ENCODE measurements around the gene RNU1-3. TPM values are rescaled to one million over a fixed set of nuclear protein-coding genes. Genes with fewer than 3 reads are reported as not detected.
A peak's percentile ranks its signal among the peaks of the same experiment; 100 is the strongest.
"Not testable (repeated sequence)": the region's sequence is repeated elsewhere in the genome, so short reads cannot be mapped to it uniquely, and the experiment has no call there.

RNU1-3 gene
- total RNA-seq (under 0.01 TPM in 2 replicates), polyA plus RNA-seq (not detected in 2 replicates)

DNA sequence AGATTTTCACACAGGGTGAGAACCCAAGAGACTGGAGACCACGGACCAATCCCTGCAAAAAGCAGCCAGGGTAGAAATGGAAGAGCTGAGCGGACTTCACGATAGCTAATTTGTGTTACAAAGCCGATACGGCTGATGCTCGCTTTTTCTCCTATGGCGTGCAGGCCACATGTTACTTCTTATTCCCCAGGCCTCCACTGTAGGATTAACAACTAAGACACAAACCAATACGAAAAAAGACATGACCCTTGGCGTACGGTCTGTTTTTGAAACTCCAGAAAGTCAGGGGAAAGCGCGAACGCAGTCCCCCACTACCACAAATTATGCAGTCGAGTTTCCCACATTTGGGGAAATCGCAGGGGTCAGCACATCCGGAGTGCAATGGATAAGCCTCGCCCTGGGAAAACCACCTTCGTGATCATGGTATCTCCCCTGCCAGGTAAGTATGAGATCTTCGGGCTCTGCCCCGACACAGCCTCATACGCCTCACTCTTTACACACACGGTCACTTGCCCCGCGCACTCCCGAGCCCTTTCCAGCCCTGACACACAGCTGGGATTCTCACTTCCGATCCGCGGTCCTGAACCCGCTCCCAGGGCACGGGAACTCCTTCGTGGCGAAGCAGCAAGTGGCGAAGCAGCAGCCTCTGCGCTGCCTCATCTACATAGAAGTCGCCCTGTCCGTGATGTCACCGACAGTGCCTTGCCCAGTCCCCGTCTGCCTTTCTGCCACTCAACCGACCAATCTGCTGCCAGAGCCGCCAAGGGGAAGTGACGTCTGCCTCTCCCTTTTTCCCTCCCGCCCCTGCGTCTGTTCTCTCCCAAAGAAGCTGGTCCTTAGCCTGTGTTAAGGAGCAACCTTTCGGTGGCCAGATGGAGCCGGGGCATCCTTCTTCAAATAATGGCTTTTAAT, at the start of gene RNU1-3:
TSS of gene RNU1-3 (minus strand) at position 447 of the 912 bp plus-strand sequence.
- DNase-seq (ENCODE audit: low spot score); H3K4me3 ChIP-seq; H3K9me2 ChIP-seq (replicated peaks; ENCODE audit: insufficient read depth); H3K4me1 ChIP-seq (ENCODE audit: insufficient read depth); H3K27ac ChIP-seq; H4K20me1 ChIP-seq (ENCODE audit: insufficient read depth, poor library complexity, severe bottlenecking); H3K9me3 ChIP-seq (ENCODE audit: low read depth); H3K36me3 ChIP-seq (replicated peaks; ENCODE audit: insufficient read depth, low read depth); H3K27me3 ChIP-seq; H3K4me2 ChIP-seq; H3K79me2 ChIP-seq; H2AFZ ChIP-seq: not testable (repeated sequence)
- no CpG with 5 or more reads among the region's 45 CpGs for WGBS (ENCODE audit: low lambda C conversion rate, missing lambda C conversion rate)

GRCh38 chr1:16713480-16713879, 46.7 kb upstream of the RNU1-3 start:
- H3K27me3 ChIP-seq; H3K79me2 ChIP-seq; H3K4me2 ChIP-seq; H2AFZ ChIP-seq; H3K9me3 ChIP-seq (ENCODE audit: low read depth); H3K4me1 ChIP-seq (ENCODE audit: insufficient read depth); DNase-seq (ENCODE audit: low spot score); H3K27ac ChIP-seq; H4K20me1 ChIP-seq (ENCODE audit: insufficient read depth, poor library complexity, severe bottlenecking); H3K4me3 ChIP-seq; H3K9me2 ChIP-seq (replicated peaks; ENCODE audit: insufficient read depth); H3K36me3 ChIP-seq (replicated peaks; ENCODE audit: insufficient read depth, low read depth): not testable (repeated sequence)
- 75% methylated on average over 4 of the region's 10 CpGs for WGBS (ENCODE audit: low lambda C conversion rate, missing lambda C conversion rate)

DNA sequence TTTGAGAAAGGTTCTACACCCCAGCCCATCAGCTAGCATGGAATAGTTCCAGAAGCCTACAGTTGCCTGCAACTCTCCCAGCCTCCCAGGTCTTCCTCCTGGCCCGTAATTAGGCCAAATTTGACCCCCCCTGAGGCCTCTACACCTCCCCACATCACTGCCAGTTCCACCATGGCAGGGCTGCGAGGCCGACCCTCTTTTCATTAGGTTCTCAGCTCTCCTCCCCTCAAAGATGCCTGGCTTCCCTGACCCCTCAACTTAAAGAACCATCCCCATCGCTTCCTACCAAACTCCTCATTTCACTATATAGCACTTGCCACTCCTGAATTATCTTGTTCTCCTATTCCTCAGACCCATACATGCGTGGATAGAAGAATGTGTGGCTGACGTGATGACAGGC, 46.2 kb upstream of the RNU1-3 start:
- not testable (repeated sequence) for H2AFZ ChIP-seq; H3K4me1 ChIP-seq (ENCODE audit: insufficient read depth); H4K20me1 ChIP-seq (ENCODE audit: insufficient read depth, poor library complexity, severe bottlenecking); H3K27ac ChIP-seq; H3K4me2 ChIP-seq; H3K9me2 ChIP-seq (replicated peaks; ENCODE audit: insufficient read depth); H3K4me3 ChIP-seq; H3K79me2 ChIP-seq; H3K9me3 ChIP-seq (ENCODE audit: low read depth); DNase-seq (ENCODE audit: low spot score); H3K36me3 ChIP-seq (replicated peaks; ENCODE audit: insufficient read depth, low read depth); H3K27me3 ChIP-seq
- WGBS (ENCODE audit: low lambda C conversion rate, missing lambda C conversion rate): 100% methylated on average over 1 of the region's 6 CpGs

DNA sequence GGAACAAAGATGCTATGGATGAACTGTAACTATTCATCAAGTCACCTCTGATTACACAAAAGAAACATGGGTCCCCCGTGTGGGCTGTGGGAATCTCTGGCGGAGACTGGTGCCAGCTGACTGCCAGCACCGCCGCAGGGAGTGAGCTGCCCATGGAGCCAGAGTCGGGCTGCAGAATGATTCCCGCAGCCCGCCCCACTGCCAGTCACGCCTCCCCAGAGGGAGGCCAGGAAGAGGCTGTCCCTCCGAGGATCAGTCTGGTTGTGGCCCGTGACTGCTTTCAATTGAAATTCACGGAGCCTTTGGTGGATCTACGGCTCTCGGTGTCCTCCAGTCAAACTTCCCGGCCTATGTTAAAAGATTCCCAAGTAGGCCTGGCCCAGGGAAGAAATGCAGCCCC, 45.8 kb upstream of the RNU1-3 start:
- 83% methylated on average over 10 of the region's 14 CpGs for WGBS (ENCODE audit: low lambda C conversion rate, missing lambda C conversion rate)
- not testable (repeated sequence) for H4K20me1 ChIP-seq (ENCODE audit: insufficient read depth, poor library complexity, severe bottlenecking); H3K4me3 ChIP-seq; H3K36me3 ChIP-seq (replicated peaks; ENCODE audit: insufficient read depth, low read depth); H3K9me2 ChIP-seq (replicated peaks; ENCODE audit: insufficient read depth); H3K9me3 ChIP-seq (ENCODE audit: low read depth); H2AFZ ChIP-seq; H3K4me2 ChIP-seq; H3K4me1 ChIP-seq (ENCODE audit: insufficient read depth); H3K27ac ChIP-seq; H3K27me3 ChIP-seq; H3K79me2 ChIP-seq
- peak; percentile 0 for DNase-seq (ENCODE audit: low spot score)

DNA sequence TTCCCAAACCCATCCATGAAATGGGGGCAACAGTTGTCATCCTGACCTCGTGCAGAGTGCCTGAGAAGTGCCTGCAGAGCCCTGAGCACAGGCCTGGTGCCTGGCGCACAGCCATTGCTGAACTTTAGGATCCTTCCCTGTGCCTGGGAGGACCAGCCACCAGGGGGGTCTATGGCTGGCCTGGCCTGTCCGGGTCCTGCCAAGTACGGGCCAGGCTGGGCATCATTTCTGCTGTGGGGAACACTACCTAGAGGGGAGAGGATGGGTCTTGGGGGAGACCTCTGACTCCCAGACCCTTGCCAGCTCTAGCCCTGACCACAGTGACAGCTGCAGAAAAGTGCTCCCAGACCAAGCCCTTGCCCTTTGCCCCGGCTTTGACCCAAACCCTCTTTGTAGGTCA, 45.4 kb upstream of the RNU1-3 start:
- not testable (repeated sequence) for H3K4me2 ChIP-seq; H3K79me2 ChIP-seq; H3K36me3 ChIP-seq (replicated peaks; ENCODE audit: insufficient read depth, low read depth); H3K27me3 ChIP-seq; H3K9me3 ChIP-seq (ENCODE audit: low read depth); H3K4me3 ChIP-seq; H3K9me2 ChIP-seq (replicated peaks; ENCODE audit: insufficient read depth); H3K27ac ChIP-seq; H3K4me1 ChIP-seq (ENCODE audit: insufficient read depth); H4K20me1 ChIP-seq (ENCODE audit: insufficient read depth, poor library complexity, severe bottlenecking); H2AFZ ChIP-seq
- WGBS (ENCODE audit: low lambda C conversion rate, missing lambda C conversion rate): 85% methylated on average over 2 of the region's 5 CpGs
- DNase-seq (ENCODE audit: low spot score): peak; percentile 0

- not testable (repeated sequence) for H3K9me2 ChIP-seq (replicated peaks; ENCODE audit: insufficient read depth); H3K27ac ChIP-seq; H3K4me2 ChIP-seq; H3K27me3 ChIP-seq; H3K79me2 ChIP-seq; H4K20me1 ChIP-seq (ENCODE audit: insufficient read depth, poor library complexity, severe bottlenecking); H3K9me3 ChIP-seq (ENCODE audit: low read depth); H3K4me1 ChIP-seq (ENCODE audit: insufficient read depth); H2AFZ ChIP-seq; H3K36me3 ChIP-seq (replicated peaks; ENCODE audit: insufficient read depth, low read depth); H3K4me3 ChIP-seq
- DNase-seq (ENCODE audit: low spot score): peak; percentile 1
- 86% methylated on average over 8 of the region's 13 CpGs for WGBS (ENCODE audit: low lambda C conversion rate, missing lambda C conversion rate)
Observed at GRCh38 chr1:16710618-16711017, 43.9 kb upstream of the RNU1-3 start.

- H3K27ac ChIP-seq; H3K4me1 ChIP-seq (ENCODE audit: insufficient read depth); H3K79me2 ChIP-seq; DNase-seq (ENCODE audit: low spot score); H3K27me3 ChIP-seq; H4K20me1 ChIP-seq (ENCODE audit: insufficient read depth, poor library complexity, severe bottlenecking); H3K9me3 ChIP-seq (ENCODE audit: low read depth); H3K4me2 ChIP-seq; H3K36me3 ChIP-seq (replicated peaks; ENCODE audit: insufficient read depth, low read depth); H3K9me2 ChIP-seq (replicated peaks; ENCODE audit: insufficient read depth); H2AFZ ChIP-seq; H3K4me3 ChIP-seq: not testable (repeated sequence)
- WGBS (ENCODE audit: low lambda C conversion rate, missing lambda C conversion rate): 100% methylated on average over 1 of the region's 3 CpGs
Observed at GRCh38 chr1:16709659-16710087, 42.9 kb upstream of the RNU1-3 start.

- not testable (repeated sequence) for H3K36me3 ChIP-seq (replicated peaks; ENCODE audit: insufficient read depth, low read depth); DNase-seq (ENCODE audit: low spot score); H3K4me1 ChIP-seq (ENCODE audit: insufficient read depth); H3K27ac ChIP-seq; H3K79me2 ChIP-seq; H4K20me1 ChIP-seq (ENCODE audit: insufficient read depth, poor library complexity, severe bottlenecking); H3K9me2 ChIP-seq (replicated peaks; ENCODE audit: insufficient read depth); H2AFZ ChIP-seq; H3K27me3 ChIP-seq; H3K4me2 ChIP-seq; H3K4me3 ChIP-seq; H3K9me3 ChIP-seq (ENCODE audit: low read depth)
- no CpG with 5 or more reads among the region's 6 CpGs for WGBS (ENCODE audit: low lambda C conversion rate, missing lambda C conversion rate)
Observed at GRCh38 chr1:16708704-16709103, 42.0 kb upstream of the RNU1-3 start.
